GM10266 (cell line): ENCODE measurements around the gene IGFBP4.
A peak's percentile ranks its signal among the peaks of the same experiment; 100 is the strongest.

Source experiments
- DNase-seq: peaks from one replicate; pipeline ENCODE4 v3.0.0; 2012; ENCODE audit errors: extremely low spot score
- TF ChIP-seq, protein P1 (sequence below): IDR thresholded peaks from 2 replicates; pipeline ENCODE4 v1.5.1; 2012; ENCODE audit warnings: mild to moderate bottlenecking, low read depth; ENCODE audit not compliant: control insufficient read depth, insufficient read depth; ENCODE audit errors: missing control alignments

Gene IGFBP4

DNA sequence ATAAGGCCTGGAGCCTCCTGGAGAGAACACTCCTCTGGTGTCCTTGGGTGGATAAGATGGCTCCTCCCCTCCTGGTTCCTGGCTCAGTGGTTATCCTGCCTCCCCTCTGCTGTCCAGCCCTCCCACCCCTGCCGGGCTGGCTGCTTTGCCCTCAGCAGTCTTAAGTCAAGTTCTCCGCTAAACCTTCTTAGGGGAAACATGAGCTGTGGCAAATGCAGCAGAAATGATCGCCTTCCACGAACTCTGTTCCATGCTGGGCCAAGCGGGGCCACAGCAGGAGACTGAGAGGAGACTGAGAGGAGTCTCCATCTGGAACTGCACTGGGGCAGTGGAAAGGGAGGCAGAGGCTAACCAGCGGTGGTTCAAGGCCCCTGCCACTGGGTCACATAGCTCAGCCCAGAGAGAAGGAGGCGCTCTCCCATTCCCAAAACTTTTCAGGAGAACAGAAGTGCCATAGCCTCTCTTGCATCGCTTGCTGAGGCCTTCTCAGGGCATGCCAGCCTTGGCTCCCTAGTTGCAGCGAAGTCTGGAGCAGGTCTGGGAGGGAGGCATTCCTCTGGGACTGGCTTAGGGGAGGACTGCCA is 31.3 kb downstream of the IGFBP4 start:
- DNase-seq: no peak
- TF ChIP-seq, protein P1, sequence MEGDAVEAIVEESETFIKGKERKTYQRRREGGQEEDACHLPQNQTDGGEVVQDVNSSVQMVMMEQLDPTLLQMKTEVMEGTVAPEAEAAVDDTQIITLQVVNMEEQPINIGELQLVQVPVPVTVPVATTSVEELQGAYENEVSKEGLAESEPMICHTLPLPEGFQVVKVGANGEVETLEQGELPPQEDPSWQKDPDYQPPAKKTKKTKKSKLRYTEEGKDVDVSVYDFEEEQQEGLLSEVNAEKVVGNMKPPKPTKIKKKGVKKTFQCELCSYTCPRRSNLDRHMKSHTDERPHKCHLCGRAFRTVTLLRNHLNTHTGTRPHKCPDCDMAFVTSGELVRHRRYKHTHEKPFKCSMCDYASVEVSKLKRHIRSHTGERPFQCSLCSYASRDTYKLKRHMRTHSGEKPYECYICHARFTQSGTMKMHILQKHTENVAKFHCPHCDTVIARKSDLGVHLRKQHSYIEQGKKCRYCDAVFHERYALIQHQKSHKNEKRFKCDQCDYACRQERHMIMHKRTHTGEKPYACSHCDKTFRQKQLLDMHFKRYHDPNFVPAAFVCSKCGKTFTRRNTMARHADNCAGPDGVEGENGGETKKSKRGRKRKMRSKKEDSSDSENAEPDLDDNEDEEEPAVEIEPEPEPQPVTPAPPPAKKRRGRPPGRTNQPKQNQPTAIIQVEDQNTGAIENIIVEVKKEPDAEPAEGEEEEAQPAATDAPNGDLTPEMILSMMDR: no peak

DNA sequence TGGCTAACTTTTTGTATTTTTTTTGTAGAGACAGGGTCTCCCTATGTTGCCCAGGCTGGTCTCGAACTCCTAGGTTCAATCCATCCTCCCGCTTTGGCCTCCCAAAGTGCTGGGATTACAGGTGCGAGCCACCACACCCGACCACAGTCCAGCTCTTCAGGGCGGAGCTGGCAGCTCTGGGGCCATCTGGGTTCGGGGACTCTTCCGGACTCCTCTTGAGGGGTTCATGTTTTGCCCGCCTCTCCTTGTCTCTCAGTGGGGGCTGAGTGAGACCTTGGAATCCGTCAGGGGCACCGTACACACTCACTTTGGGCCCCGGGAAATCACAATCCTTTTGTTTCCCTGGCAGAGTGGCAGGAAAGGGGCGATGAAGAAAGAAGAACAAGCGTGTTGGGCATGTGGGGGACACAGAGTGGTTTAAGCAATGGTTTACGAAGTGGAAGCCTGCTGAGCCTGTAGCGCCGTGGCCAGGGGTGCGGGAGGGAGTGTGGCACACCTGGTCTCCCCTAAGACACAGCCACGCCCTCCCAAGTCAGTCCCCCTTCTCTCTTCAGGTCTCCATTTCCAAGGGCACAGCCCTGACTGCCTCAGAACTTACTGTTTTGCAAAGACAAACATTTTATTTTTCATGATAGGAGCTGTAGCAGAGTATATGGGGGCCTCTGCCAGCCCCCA is 32.1 kb downstream of the IGFBP4 start:
- no peak for DNase-seq
- TF ChIP-seq, protein P1: no peak

DNA sequence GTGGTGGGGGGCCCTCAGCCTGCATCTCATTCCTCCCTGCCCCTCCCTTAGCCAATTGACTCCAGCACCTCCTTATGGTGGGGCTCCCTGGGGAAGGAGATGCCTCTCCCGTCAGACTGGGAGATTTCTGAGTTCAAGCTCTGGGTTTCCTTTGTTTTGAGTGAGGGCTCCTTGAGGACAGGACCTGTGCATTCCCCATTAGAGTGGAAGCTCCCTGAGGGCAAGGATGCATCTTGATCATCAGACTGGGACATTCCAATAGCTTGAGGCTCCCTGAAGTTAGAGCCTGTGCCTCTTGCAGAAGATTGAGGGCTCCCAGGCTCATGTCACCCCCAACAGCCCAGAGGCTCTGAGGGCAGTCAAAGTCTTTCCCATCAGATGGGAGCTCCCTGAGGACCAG is 34.5 kb downstream of the IGFBP4 start:
- TF ChIP-seq, protein P1: no peak
- no peak for DNase-seq

DNA sequence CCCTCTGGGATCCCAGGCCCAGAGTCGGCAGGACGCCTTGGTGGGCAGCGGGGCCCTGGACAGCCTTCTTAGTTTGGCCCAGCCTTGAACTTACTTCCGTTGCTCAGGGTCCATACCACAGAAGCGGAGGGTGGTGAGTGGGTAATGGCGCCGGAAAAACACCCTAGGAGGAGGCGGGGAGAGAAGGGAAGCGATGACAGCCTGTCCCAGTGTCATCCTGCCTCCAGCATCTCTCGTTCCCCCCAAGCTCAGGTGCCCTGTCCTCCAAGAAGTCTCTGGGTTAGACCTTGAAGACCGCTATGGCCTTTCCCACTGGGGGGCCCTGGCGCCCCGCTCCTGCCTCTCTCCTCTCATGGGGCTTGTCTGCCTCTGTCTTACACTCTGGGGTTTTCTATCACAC is 35.2 kb downstream of the IGFBP4 start:
- no peak for DNase-seq
- TF ChIP-seq, protein P1: no peak

DNA sequence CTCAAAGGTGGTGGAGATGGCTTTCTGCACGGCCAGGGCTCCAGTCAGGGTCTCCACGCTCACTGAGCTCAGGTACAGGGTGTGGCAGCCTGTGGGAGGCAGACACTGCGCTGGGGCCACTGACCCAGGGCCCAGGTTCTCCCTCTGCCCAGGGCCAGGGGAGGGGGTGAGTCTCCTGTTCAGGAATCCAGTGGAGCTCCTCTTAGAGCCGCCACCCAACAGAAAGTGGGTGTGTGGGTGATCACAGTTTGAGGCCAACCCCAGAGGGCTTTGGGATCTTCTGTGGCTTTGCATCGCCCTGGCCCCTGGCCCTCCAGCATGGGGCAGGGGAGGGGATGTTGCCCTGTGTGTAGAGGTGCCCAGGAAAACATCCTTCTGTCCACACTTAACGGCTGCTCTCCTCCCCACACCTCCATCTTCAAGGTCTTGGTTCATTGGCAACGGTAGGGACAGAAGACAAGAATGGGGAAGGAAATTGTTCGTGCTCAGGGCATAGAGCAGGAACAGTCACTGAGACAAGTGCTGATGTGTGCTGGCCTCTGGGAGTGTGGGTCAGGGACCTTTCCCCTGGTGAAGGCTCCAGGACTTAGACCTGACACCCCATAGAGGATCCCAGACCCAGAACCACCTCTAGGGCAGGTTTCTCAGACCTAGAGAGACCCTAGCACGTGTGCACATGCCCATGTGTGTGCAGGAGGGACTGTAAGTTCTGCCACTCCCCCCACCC is 36.7 kb downstream of the IGFBP4 start:
- TF ChIP-seq, protein P1: no peak
- no peak for DNase-seq

DNA sequence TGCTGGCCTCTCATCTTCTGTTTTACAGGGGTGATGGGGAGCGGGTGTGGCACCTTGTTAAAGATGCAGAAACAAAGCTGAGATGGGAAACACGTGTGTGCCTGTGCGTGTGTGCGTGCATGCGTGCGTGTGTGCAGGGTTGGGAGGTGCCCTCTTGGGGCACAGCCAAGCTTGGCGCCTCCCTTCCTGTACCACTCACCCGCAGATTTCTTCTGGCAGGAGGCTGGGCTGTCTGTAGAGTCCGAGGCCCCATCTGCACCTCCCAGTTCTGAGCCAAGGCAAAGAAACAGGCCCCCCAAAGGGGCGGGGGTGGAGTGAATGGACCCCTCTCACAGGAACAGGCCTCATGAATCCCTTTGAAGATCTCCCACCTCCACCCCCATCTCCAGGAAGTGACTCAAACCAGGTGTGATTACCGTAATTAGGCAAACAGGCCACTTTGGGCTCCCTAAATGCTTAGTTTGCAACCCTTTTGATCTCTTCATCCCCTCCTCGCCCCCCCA is 37.3 kb downstream of the IGFBP4 start:
- TF ChIP-seq, protein P1: no peak
- peak; percentile 66 for DNase-seq
